HG02840 (cell line): ENCODE results near the gene SSU72.
"Not testable (repeated sequence)": the region's sequence is repeated elsewhere in the genome, so short reads cannot be mapped to it uniquely, and the experiment has no call there.

ENCODE experiments used
- ATAC-seq: cut with Tn5 transposase; IDR thresholded peaks from one replicate; pipeline ENCODE4 v1.9.1; 2021; ENCODE audit warnings: mild to moderate bottlenecking, moderate library complexity, moderate number of reproducible peaks; ENCODE audit not compliant: unreplicated experiment, low FRiP score

The SSU72 gene

GRCh38 chr1:1597275-1597930, 22.7 kb upstream of the SSU72 start:
- ATAC-seq = no peak

- ATAC-seq = no peak
These were observed 22.0 kb upstream of the SSU72 start for GRCh38 chr1:1596493-1597274.

GRCh38 chr1:1595341-1595740, 20.7 kb upstream of the SSU72 start:
- ATAC-seq = not testable (repeated sequence)

DNA sequence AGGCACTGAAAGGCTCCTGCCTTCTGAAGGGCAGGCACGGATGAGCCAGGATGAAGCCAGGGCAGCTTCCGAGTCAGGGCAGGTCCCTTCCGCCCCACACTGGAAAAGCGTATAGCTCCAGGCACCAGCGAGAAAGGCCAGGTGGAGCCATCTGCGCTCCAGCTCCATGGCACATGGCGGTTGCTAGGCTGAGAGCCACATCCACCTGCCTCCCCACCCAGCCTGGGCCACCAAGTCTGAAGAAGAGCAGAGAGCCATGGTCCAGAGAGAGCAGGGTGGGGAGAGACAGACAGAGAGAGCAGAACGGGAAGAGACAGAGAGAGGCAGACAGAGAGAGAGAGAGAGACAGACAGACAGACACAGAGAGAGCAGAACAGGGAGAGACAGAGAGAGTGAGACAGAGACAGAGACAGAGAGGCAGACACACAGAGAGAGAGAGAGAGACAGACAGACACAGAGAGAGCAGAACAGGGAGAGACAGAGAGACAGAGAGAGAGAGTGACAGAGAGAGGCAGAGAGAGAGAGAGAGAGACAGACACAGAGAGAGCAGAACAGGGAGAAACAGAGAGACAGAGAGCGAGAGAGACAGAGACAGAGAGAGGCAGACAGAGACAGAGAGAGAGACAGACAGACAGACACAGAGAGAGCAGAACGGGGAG, 20.1 kb upstream of the SSU72 start:
- no peak for ATAC-seq

GRCh38 chr1:1593834-1594601, 19.4 kb upstream of the SSU72 start:
- ATAC-seq = no peak

DNA sequence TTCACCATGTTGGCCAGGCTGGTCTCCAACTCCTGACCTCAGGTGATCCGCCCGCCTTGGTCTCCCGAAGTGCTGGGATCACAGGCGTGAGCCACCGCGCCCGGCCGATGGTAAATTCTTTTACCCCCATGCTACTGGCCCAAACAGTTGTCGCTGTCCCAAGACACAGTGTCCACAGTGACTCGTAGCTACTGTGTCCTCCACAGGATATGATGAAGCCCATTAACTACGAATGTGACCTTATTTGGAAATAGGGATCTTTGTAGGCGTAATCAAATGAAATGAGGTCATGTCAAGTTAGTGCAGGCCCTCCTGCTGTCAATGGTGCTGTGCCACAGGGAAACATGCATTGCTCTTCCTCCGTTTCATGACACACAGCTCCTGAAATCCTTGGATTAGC, 16.8 kb upstream of the SSU72 start:
- ATAC-seq = no peak

DNA sequence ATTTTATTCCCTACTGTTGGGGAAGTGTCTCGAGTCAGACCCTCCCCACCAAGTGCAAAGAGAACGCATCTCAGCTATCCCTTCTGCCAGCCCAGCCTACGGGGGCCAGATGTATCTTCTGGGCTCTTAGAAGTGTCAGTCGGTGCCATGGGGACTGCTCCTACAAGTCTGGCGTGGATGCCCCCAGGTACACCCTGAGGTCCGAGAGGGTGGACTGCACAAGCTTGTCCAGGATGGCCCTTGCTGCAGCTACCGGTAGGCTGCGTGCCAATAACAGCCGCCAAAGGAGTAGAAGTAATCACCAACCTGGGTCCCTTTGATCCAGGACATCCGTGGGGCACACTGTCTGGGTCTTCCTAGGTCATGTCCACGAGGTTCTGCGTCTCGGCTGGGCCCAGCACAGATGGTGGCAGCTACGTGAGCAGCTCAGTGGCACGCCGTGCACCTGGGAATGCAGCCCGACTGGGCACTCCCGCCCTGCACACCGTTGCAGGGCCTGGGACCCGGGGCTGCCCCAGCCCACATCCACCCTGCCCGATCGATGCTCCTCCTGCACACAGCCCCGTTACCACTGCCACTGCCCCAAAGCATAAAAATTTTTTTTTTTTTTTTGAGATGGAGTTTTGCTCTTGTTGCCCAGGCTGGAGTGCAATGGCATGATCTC, 8.8 kb upstream of the SSU72 start:
- ATAC-seq = no peak

DNA sequence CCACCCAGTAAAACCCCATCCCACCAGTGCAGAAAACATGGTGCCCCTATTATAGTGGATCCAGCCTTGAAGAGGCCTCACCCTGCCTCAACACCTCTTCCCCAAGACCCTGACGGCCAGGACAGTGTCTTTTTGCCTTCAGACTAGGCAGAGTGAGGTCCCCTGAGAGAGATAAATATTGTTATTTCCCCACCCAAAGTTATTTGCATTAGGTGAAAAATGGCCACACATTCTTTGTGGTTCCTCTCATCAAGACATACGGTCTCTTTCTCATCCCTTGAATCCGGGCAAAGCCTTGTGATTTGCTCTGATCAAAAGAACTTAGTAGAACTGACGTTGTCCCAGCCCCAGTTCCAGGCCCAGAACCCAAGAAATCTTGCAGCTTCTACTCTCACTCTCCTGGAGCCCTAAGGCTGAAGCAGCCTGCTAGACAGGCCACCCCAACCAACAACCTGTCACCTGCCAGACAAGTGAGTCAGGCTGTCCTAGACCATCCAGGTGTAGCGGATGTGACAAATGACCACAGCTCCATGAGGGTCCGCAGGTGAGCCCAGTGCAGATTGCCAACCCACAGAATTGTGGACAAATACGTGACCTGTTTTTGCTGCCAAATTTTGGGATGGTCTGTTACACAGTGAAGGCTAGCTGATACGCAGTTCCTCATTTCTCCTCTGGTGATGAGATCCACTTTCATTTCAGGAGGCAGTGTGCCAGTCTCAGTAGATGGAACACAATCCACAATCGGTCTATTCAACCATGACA, 8.1 kb upstream of the SSU72 start:
- no peak for ATAC-seq

- no peak for ATAC-seq
These were observed 3.8 kb upstream of the SSU72 start for GRCh38 chr1:1578371-1578940.

GRCh38 chr1:1577367-1578011, 2.8 kb upstream of the SSU72 start:
- ATAC-seq = no peak

DNA sequence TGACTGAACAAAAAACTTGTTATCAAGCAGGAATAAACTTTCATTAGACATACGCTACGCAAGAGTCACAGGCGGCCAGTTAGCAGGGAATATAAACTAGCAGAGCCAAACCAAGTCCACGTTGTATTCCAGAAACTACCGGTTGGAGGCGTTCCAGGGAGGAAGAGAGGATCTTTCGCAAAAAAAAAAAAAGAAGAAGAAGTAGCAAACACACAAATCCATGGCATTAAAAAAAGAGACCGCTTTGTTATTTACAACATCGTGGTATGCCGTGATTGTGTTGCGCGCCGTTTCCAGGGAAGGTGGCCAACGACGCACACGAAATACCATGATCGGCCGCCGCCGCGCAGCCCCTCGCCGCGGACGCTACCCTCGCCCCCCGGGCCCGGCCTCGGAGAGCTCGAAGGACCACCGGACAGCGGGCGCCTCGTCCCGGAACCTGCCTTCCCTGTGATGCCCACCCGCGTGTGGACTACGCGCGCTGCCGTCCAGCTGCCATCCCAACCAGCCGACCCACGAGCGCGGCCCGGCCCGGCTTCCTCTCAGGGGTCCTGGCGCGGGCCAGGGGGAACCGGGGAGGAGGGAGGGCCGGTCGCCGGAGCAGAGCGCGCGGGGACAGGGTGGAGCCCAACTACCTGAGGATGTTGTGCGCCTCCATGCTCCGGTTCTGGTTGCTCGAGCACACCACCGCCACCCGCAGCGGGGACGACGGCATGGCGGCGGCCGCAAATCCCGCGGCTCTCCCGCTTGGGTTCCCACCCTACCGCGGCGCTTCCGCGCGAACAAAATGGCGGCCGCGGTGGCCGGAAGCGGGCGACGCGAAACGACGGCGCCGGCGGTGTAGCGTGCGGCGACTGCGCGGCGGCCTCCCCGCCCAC, 581 bp downstream of the SSU72 start:
- ATAC-seq = peak; percentile 77

GRCh38 chr1:1569341-1569740, 5.3 kb downstream of the SSU72 start:
- ATAC-seq = no peak

GRCh38 chr1:1567891-1568291, 6.8 kb downstream of the SSU72 start:
- no peak for ATAC-seq

- no peak for ATAC-seq
These were observed 7.3 kb downstream of the SSU72 start for GRCh38 chr1:1567152-1567875.

DNA sequence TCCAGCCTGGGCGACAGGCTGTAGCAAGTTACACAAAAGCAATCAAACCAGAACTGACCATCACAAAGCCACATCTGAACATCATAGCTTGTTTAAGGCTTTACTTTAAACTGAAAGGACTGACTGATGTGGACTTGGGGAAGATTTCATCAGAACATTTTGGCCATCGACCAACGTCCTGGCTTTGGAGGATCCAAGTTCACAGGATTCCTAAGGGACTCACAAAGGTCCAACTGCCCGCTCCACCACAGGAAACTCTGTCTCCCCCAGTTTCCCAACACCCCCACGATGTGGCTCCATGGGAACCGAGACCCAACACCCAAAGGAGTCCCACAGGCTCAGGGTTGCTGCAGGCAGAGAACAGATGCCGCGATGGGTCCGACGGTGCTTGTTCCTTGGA, 9.3 kb downstream of the SSU72 start:
- no peak for ATAC-seq

GRCh38 chr1:1564268-1564667, 10.4 kb downstream of the SSU72 start:
- ATAC-seq = no peak

DNA sequence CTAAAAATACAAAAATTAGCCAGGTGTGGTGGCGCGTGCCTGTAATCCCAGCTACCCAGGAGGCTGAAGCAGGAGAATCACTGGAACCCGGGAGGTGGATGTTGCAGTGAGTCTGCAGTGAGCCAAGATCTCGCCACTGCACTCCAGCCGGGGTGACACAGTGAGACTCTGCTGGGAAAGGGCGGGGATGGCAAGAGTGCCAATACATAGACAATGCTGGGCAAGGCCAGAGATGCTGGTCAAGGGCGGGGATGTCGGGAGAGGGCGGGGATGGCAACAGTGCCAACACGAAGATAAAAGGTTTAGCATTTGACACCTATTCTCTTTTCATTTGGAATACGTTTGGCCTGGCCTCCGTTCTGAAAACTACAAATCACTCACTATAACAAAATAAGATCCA, 11.0 kb downstream of the SSU72 start:
- no peak for ATAC-seq
